ENCODE data around the gene RHOBTB1.

DNA sequence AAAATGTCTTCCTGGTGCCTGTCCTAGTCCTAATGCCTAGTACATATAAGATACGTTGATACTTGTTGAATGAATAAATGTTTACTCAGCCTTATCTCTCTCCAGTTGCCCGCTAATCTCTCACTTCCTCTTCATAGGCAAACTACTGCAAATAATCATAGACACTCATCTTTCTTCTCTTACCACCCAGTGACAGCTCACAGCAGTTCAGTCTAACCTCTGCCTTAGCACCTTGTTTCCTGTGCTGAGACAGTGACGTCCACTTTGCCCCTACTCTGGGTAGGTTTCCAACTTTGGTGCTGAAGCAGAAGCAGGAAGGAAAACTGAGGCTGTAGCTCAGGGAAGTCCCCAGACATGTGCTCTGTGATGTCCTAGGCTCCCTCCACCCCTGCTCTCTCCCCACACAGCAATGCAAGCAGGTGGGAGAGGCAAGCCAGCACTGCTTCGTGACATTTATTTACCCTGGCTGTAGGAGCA is 45.5 kb upstream of the RHOBTB1 start:
- TF ChIP-seq POLR2AphosphoS5 (IDR thresholded peaks at IDR 0.05; ENCODE audit: low read depth, low read length) = no peak
- TF ChIP-seq POLR2A (IDR thresholded peaks at IDR 0.05; ENCODE audit: low read depth, low read length) = no peak

Data from GM12892 (cell line).